ENCODE data around the gene PPP6R2.

DNA sequence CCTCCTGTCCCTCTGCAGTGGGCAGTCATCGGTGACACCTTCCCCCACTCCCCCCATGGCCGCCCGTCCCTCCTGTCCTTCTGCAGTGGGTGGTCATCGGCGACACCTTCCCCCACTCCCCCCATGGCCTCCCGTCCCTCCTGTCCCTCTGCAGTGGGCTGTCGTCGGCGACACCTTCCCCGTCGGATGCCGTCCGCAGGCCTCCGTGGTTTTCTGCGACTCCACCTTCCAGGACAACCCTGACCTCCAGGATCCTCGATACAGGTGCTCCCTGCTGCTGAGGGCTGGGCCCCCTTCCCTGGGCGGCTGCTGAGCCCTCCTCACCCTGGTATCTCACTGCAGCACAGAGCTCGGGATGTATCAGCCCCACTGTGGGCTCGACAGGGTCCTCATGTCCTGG is 145.8 kb downstream of the PPP6R2 start:
- TF ChIP-seq, protein P1, sequence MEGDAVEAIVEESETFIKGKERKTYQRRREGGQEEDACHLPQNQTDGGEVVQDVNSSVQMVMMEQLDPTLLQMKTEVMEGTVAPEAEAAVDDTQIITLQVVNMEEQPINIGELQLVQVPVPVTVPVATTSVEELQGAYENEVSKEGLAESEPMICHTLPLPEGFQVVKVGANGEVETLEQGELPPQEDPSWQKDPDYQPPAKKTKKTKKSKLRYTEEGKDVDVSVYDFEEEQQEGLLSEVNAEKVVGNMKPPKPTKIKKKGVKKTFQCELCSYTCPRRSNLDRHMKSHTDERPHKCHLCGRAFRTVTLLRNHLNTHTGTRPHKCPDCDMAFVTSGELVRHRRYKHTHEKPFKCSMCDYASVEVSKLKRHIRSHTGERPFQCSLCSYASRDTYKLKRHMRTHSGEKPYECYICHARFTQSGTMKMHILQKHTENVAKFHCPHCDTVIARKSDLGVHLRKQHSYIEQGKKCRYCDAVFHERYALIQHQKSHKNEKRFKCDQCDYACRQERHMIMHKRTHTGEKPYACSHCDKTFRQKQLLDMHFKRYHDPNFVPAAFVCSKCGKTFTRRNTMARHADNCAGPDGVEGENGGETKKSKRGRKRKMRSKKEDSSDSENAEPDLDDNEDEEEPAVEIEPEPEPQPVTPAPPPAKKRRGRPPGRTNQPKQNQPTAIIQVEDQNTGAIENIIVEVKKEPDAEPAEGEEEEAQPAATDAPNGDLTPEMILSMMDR (IDR thresholded peaks at IDR 0.05; ENCODE audit: low read length), result no peak
- no peak for TF ChIP-seq EZH2 (IDR thresholded peaks at IDR 0.05; ENCODE audit: borderline replicate concordance, low read length)

Data from OCI-LY1 (cell line).